ENCODE results near the gene BACE1-AS. TPM values are rescaled to one million over a fixed set of nuclear protein-coding genes. Genes with fewer than 3 reads are reported as not detected.

BACE1-AS gene
- total and polyA plus RNA-seq, 2 experiments from 2014 or later: 3.6 to 3.9 TPM

- 20% methylated on average over 17 of the region's 17 CpGs for WGBS (ENCODE audit: low lambda C conversion rate, missing lambda C conversion rate)
- Histone ChIP-seq H4K20me1 (ENCODE audit: insufficient read depth, poor library complexity, severe bottlenecking) (no peaks in the 10 kb centered on the region), H3K9me2 (replicated peaks; ENCODE audit: insufficient read depth) (no peaks in the 10 kb centered on the region), H3K27ac (peak overlapping the region; percentile 75), H3K4me2 (peak overlapping the region; percentile 69), H3K9me3 (ENCODE audit: low read depth) (no peaks in the 10 kb centered on the region), H3K36me3 (replicated peaks; ENCODE audit: insufficient read depth, low read depth) (no peaks in the 10 kb centered on the region), H3K4me1 (ENCODE audit: insufficient read depth) (peaks cover 27% of the 10 kb centered on the region), H3K4me3 (no peak overlapping the region), H3K27me3 (no peaks in the 10 kb centered on the region), H3K79me2 (no peaks in the 10 kb centered on the region), H2AFZ (peak overlapping the region; percentile 25)
- TF ChIP-seq CTCF (IDR thresholded peaks at IDR 0.05; ENCODE audit: poor library complexity) (no peak), EZH2phosphoT487 (IDR thresholded peaks at IDR 0.05; ENCODE audit: low read depth, severe bottlenecking, unreplicated experiment) (no peak), EZH2 (IDR thresholded peaks at IDR 0.05; ENCODE audit: borderline replicate concordance) (no peak)
- DNase-seq (ENCODE audit: low spot score): peak; percentile 71
Measured at GRCh38 chr11:117300283-117300663, 9.1 kb downstream of the BACE1-AS start.

GRCh38 chr11:117300773-117301172, 9.6 kb downstream of the BACE1-AS start:
- Histone ChIP-seq H3K27ac (peak overlapping the region; percentile 75), H2AFZ (no peak overlapping the region), H3K79me2 (no peaks in the 10 kb centered on the region), H3K4me1 (ENCODE audit: insufficient read depth) (peaks cover 27% of the 10 kb centered on the region), H3K4me2 (peak overlapping the region; percentile 69), H3K4me3 (no peak overlapping the region), H3K9me2 (replicated peaks; ENCODE audit: insufficient read depth) (no peaks in the 10 kb centered on the region), H4K20me1 (ENCODE audit: insufficient read depth, poor library complexity, severe bottlenecking) (no peaks in the 10 kb centered on the region), H3K36me3 (replicated peaks; ENCODE audit: insufficient read depth, low read depth) (no peaks in the 10 kb centered on the region), H3K27me3 (no peaks in the 10 kb centered on the region), H3K9me3 (ENCODE audit: low read depth) (no peaks in the 10 kb centered on the region)
- 69% methylated on average over 5 of the region's 5 CpGs for WGBS (ENCODE audit: low lambda C conversion rate, missing lambda C conversion rate)
- DNase-seq (ENCODE audit: low spot score): no peak
- TF ChIP-seq EZH2 (IDR thresholded peaks at IDR 0.05; ENCODE audit: borderline replicate concordance): no peak
- no peak for TF ChIP-seq CTCF (IDR thresholded peaks at IDR 0.05; ENCODE audit: poor library complexity)
- no peak for TF ChIP-seq EZH2phosphoT487 (IDR thresholded peaks at IDR 0.05; ENCODE audit: low read depth, severe bottlenecking, unreplicated experiment)

- H3K36me3 ChIP-seq (replicated peaks; ENCODE audit: insufficient read depth, low read depth): no peaks in the 10 kb centered on the region
- no peak for DNase-seq (ENCODE audit: low spot score)
- H3K27me3 ChIP-seq: no peaks in the 10 kb centered on the region
- no peaks in the 10 kb centered on the region for H3K79me2 ChIP-seq
- no peak overlapping the region for H3K4me2 ChIP-seq
- H3K27ac ChIP-seq: no peak overlapping the region
- WGBS (ENCODE audit: low lambda C conversion rate, missing lambda C conversion rate): 97% methylated on average over 6 of the region's 7 CpGs
- TF ChIP-seq CTCF (IDR thresholded peaks at IDR 0.05; ENCODE audit: poor library complexity) (no peak), EZH2phosphoT487 (IDR thresholded peaks at IDR 0.05; ENCODE audit: low read depth, severe bottlenecking, unreplicated experiment) (no peak), EZH2 (IDR thresholded peaks at IDR 0.05; ENCODE audit: borderline replicate concordance) (no peak)
- H3K9me2 ChIP-seq (replicated peaks; ENCODE audit: insufficient read depth): no peaks in the 10 kb centered on the region
- H2AFZ ChIP-seq: no peak overlapping the region
- no peaks in the 10 kb centered on the region for H4K20me1 ChIP-seq (ENCODE audit: insufficient read depth, poor library complexity, severe bottlenecking)
- no peaks in the 10 kb centered on the region for H3K9me3 ChIP-seq (ENCODE audit: low read depth)
- H3K4me1 ChIP-seq (ENCODE audit: insufficient read depth): peaks cover 27% of the 10 kb centered on the region
- no peak overlapping the region for H3K4me3 ChIP-seq
Measured at GRCh38 chr11:117302228-117302627, 11.1 kb downstream of the BACE1-AS start.

- H3K27ac ChIP-seq: no peak overlapping the region
- H3K4me3 ChIP-seq: no peak overlapping the region
- H4K20me1 ChIP-seq (ENCODE audit: insufficient read depth, poor library complexity, severe bottlenecking): no peaks in the 10 kb centered on the region
- H3K79me2 ChIP-seq: no peaks in the 10 kb centered on the region
- WGBS (ENCODE audit: low lambda C conversion rate, missing lambda C conversion rate): 42% methylated on average over 4 of the region's 4 CpGs
- no peaks in the 10 kb centered on the region for H3K36me3 ChIP-seq (replicated peaks; ENCODE audit: insufficient read depth, low read depth)
- no peak overlapping the region for H3K4me2 ChIP-seq
- no peak for DNase-seq (ENCODE audit: low spot score)
- no peak overlapping the region for H2AFZ ChIP-seq
- no peak for TF ChIP-seq EZH2 (IDR thresholded peaks at IDR 0.05; ENCODE audit: borderline replicate concordance)
- no peak for TF ChIP-seq CTCF (IDR thresholded peaks at IDR 0.05; ENCODE audit: poor library complexity)
- TF ChIP-seq EZH2phosphoT487 (IDR thresholded peaks at IDR 0.05; ENCODE audit: low read depth, severe bottlenecking, unreplicated experiment): no peak
- H3K9me3 ChIP-seq (ENCODE audit: low read depth): no peaks in the 10 kb centered on the region
- no peaks in the 10 kb centered on the region for H3K27me3 ChIP-seq
- H3K9me2 ChIP-seq (replicated peaks; ENCODE audit: insufficient read depth): no peaks in the 10 kb centered on the region
- H3K4me1 ChIP-seq (ENCODE audit: insufficient read depth): peaks cover 27% of the 10 kb centered on the region
Measured at GRCh38 chr11:117303101-117303500, 12.0 kb downstream of the BACE1-AS start.
